T1000 (cell line): ENCODE results near the gene LETMD1.
A peak's percentile ranks its signal among the peaks of the same experiment; 100 is the strongest.

ENCODE experiments used
- DNase-seq: peaks from one replicate; lab custom pipeline; 2025; ENCODE audit warnings: mixed read lengths; lab: John Stamatoyannopoulos, UW

LETMD1 gene

GRCh38 chr12:51025836-51026638 is 22.1 kb upstream of the LETMD1 start, which contains the start of gene SLC11A2:
Gene SLC11A2, minus strand, starts transcription at chr12:51026384. Its CDS starts 15,656 bp downstream, at chr12:51010728.
- DNase-seq: peak; percentile 89

- no peak for DNase-seq
Measured at GRCh38 chr12:51027342-51027835, 20.7 kb upstream of the LETMD1 start.

GRCh38 chr12:51028126-51028812 is 19.9 kb upstream of the LETMD1 start:
- DNase-seq: no peak

DNA sequence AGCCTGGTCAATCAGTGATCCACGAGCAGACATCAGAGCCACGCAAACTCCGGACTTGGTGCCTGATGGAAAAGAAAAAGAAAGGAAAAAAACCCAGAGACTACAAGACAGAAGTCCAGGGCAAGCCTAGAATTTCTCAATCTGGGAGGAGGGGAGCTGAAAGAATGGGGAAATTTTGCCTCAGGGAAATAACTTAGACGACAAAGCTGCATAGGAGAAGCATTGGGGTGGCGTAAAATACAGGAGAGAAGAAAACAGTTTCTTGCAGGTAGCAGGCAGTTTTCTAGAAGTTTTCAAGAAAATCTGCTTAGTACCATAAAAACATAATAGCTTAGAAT is 19.3 kb upstream of the LETMD1 start:
- DNase-seq: no peak

DNA sequence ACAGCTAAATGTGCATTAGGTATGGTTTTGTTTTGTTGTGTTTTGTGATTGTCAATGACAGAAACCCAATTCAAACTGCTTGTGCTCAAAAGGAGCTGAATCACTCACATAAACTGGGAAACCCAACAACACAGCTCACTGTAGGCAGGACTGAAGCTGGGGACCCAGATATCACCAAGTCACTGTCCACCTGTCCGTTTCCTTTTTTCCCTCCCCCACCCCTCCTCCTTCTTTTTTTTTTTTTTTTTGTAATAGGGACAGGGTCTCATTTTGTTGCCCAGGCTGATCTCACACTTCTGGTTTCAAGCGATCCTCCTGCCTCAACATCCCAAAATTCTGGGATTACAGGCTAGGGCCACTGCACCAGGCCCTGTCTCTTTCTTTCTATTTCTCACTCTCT is 15.1 kb upstream of the LETMD1 start:
- DNase-seq: no peak

DNA sequence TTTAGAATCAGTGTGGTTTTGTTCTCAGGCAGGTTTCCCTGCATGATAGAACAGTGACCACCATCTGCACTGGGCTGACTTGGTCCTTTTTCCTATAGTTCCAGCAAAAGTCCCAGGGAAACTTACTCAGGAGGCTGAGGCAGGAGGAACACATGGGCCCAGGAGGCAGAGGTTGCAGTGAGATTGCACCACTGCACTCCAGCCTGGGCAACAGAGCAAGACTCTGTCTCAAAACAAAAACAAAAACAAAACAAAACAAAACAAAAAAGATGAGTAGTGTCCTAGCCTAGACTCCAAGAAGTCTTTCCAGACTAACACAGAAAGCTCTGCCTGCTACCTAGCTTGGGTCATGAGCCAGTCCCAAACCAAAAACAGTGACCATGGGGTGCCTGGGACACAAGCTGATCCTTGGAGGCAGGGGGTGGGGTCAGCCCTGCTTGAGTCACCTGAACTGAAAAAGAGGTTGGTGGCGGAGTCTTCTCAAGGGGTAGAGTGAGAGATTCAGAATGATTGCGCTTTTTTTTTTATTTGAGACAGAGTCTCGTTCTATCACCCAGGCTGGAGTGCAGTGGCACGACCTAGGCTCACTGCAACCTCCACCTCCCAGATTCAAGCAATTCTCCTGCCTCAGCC is 14.6 kb upstream of the LETMD1 start:
- DNase-seq: no peak

- no peak for DNase-seq
Measured at GRCh38 chr12:51036279-51036678, 11.8 kb upstream of the LETMD1 start.

DNA sequence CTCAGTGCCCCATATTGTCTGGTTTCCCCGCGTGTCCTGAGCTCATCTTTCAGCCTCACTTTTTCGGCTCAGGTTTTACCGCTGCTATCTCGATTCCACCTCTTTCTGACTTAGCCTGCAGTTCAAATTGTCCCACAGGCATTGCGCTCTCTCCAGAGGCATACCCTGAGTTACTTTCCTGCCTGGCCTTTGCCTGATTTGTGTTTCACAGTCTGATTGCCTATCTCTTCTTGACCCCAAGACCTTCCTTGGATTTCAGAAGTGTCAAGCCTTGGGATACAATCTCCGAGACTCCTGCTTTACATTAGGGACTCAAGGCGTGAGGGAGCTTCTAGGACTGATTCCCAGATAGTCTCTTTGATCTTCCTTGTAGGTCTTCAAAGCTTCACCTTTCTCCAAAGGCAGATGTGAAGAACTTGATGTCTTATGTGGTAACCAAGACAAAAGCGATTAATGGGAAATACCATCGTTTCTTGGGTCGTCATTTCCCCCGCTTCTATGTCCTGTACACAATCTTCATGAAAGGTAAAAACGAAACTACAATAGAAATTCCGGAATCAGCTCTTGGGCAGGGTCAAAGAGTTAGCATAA is 629 bp downstream of the LETMD1 start:
- DNase-seq: no peak

DNA sequence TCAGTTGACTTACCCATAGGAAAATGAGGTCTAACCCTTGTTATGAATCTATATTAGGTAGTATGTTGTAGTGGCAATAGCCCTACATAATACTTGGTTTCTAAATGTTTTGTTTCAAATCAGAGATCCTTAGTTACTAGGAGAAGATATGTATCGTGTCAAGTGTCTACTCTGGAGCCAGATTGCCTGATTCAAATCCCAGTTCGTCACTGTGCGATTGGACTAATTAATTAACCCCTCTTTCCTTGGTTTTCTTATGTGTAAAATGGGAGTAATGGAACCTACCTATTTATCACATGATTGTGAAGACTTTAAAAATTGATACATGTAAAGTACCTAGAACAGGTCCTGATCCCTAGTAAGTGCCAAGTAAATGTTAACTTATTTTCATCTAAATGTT is 1.4 kb downstream of the LETMD1 start:
- no peak for DNase-seq

- DNase-seq: no peak
Measured at GRCh38 chr12:51051787-51052186, 3.7 kb downstream of the LETMD1 start.

GRCh38 chr12:51055060-51055459 is 6.9 kb downstream of the LETMD1 start:
- no peak for DNase-seq

GRCh38 chr12:51056242-51056641 is 8.1 kb downstream of the LETMD1 start:
- no peak for DNase-seq

GRCh38 chr12:51059086-51059485 is 11.0 kb downstream of the LETMD1 start:
- DNase-seq: no peak

GRCh38 chr12:51062631-51063397 is 14.7 kb downstream of the LETMD1 start:
- DNase-seq: no peak

DNA sequence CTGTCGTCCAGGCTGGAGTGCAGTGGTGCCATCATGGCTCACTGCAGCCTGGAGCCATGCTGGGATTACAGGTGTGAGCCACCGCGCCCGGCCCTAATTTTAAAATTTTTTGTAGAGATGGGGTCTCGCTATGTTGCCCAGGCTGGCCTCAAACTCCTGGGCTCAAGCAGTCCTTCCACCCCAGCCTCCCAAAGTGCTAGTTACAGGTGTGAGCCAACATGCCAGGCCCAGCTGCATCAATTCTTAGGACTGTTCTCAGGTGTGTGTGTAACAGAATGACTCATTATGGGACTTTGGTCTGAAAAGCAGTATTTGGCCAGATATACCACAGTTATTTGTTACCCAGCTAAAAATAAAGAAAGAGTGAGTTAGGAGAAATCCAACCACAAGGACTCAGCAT is 17.4 kb downstream of the LETMD1 start:
- no peak for DNase-seq

GRCh38 chr12:51067229-51067628 is 19.1 kb downstream of the LETMD1 start:
- no peak for DNase-seq

GRCh38 chr12:51067771-51068170 is 19.6 kb downstream of the LETMD1 start:
- no peak for DNase-seq

GRCh38 chr12:51070004-51070403 is 21.9 kb downstream of the LETMD1 start:
- DNase-seq: no peak

DNA sequence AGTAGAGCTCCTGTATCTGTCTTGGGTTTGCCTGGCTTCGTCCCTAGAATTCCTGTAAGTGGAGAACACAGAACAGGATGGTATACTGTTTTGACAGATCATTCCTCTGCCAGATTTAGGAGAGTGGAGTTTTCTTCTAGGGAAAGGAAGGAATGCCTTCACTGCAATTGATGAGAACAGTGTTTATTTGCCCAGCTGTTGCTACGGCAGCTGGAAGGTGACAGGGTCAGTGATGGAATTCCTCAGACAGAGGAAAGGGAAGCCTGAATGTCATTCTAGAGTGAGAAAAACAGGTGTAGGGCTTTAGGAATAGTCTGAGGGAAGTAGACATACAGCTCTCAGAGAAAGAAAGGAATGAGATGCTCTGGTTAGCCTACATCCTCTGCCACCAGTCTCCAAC is 23.5 kb downstream of the LETMD1 start:
- no peak for DNase-seq

GRCh38 chr12:51075390-51075789 is 27.3 kb downstream of the LETMD1 start:
- DNase-seq: no peak

GRCh38 chr12:51076236-51076930 is 28.3 kb downstream of the LETMD1 start:
- no peak for DNase-seq
